GM12878 (cell line): ENCODE measurements around the gene MAFG. TPM values are rescaled to one million over a fixed set of nuclear protein-coding genes. Genes with fewer than 3 reads are reported as not detected.

Source experiments
- ATAC-seq: fragments of 200-7000 bp; cut with Tn5 transposase; 3 replicates; pipeline ENCODE4 v1.9.1; 2020; ENCODE audit warnings: mild to moderate bottlenecking, moderate library complexity
- BruUV-seq: library from RNA; stranded (reverse); fragments of 400-500 nt; replicated peaks from 2 replicates; lab custom pipeline; 2021; lab: Mats Ljungman, UMichigan
- CTCF ChIA-PET: fragments of 300-600 bp; sonication (Branson Sonifier 250); formaldehyde crosslinking; extraction: SDS; loops from one replicate; lab custom pipeline; 2021; ENCODE audit warnings: inconsistent platforms; lab: Yijun Ruan, JAX
- POLR2A ChIA-PET: fragments of 350-600 bp; formaldehyde crosslinking; extraction: SDS; loops from one replicate; lab custom pipeline; 2021; ENCODE audit warnings: inconsistent platforms; lab: Charles Lee
- RAD21 ChIA-PET: fragments of 300-600 bp; sonication (Branson Sonifier 250); formaldehyde crosslinking; loops from one replicate; lab custom pipeline; 2023; ENCODE audit warnings: antibody characterized with exemption; ENCODE audit not compliant: unreplicated experiment; lab: Charles Lee
- SMC1A ChIA-PET: fragments of 300-600 bp; sonication (Branson Sonifier 250); formaldehyde crosslinking; loops from one replicate; lab custom pipeline; 2023; ENCODE audit not compliant: unreplicated experiment, uncharacterized antibody; lab: Charles Lee
- DNase-seq: peaks from one replicate; pipeline ENCODE4 v3.0.0-alpha.2; 2011; ENCODE audit warnings: low read depth, low spot score
- FAIRE-seq: peaks from 3 replicates; lab custom pipeline; 2011; peaks lifted over from hg19 to GRCh38; lab: Jason Lieb, UNC
- H2AFZ ChIP-seq: 2 replicates; pipeline ENCODE4 v1.6.0; 2011; ENCODE audit warnings: low read depth, low read length, control low read depth; ENCODE audit not compliant: control insufficient read depth
- H3K27ac ChIP-seq: 2 replicates; pipeline ENCODE4 v1.5.1; 2011; ENCODE audit warnings: control low read depth; ENCODE audit not compliant: control insufficient read depth, insufficient read depth
- H3K27me3 ChIP-seq, 2 experiments: replicated peaks in 1 of 2; 2 replicates each; pipeline versions ENCODE4 v1.6.0 to v1.6.1; 2011; ENCODE audit warnings: low read length in 1 of 2; ENCODE audit not compliant: control insufficient read depth in 2 of 2, insufficient read depth in 2 of 2
- H3K36me3 ChIP-seq, 2 experiments: 2 replicates each; pipeline ENCODE4 v1.5.1; 2011; ENCODE audit warnings: low read length in 1 of 2; ENCODE audit not compliant: control insufficient read depth in 2 of 2, insufficient read depth in 2 of 2
- H3K4me1 ChIP-seq: 2 replicates; pipeline ENCODE4 v1.6.1; 2011; ENCODE audit warnings: mild to moderate bottlenecking, low read length, moderate library complexity, mixed read lengths; ENCODE audit not compliant: control insufficient read depth, insufficient read depth
- H3K4me2 ChIP-seq: 2 replicates; pipeline ENCODE4 v1.6.0; 2011; ENCODE audit warnings: control low read depth; ENCODE audit not compliant: control insufficient read depth, insufficient read depth
- H3K4me3 ChIP-seq: fragments of 200-600 bp; sonication (generic); 2 replicates; pipeline ENCODE4 v1.5.1; 2016
- H3K79me2 ChIP-seq: 2 replicates; pipeline ENCODE4 v1.6.0; 2011; ENCODE audit warnings: low read length; ENCODE audit not compliant: control insufficient read depth, insufficient read depth
- H3K9ac ChIP-seq: 2 replicates; pipeline ENCODE4 v1.8.0; 2011; ENCODE audit warnings: low read length, control low read depth, mixed read lengths; ENCODE audit not compliant: control insufficient read depth, insufficient read depth
- H3K9me3 ChIP-seq: replicated peaks from 3 replicates; pipeline ENCODE4 v1.5.1; 2011; ENCODE audit warnings: mild to moderate bottlenecking, low read length; ENCODE audit not compliant: control insufficient read depth, insufficient read depth
- H4K20me1 ChIP-seq: 2 replicates; pipeline ENCODE4 v1.6.0; 2011; ENCODE audit not compliant: control insufficient read depth, insufficient read depth
- BCL11A ChIP-seq: IDR thresholded peaks from 2 replicates; pipeline ENCODE4 v1.6.1; 2011; ENCODE audit warnings: low read depth, low read length
- BHLHE40 ChIP-seq, 2 experiments: fragments of 450-650 bp in 1 of 2; IDR thresholded peaks; 2 replicates each; pipeline ENCODE4 v1.6.1; 2011 to 2017; ENCODE audit warnings: low read depth in 2 of 2, borderline replicate concordance in 1 of 2, improper control_type of control experiment in 1 of 2, low read length in 1 of 2, mild to moderate bottlenecking in 1 of 2
- CEBPB ChIP-seq, 2 experiments: fragments of 150-350 bp in 1 of 2; IDR thresholded peaks; 2 replicates each; pipeline ENCODE4 v1.6.1; 2012 to 2014; ENCODE audit warnings: low read depth in 2 of 2, low read length in 2 of 2, borderline replicate concordance in 1 of 2, inconsistent platforms in 1 of 2
- EZH2 ChIP-seq: IDR thresholded peaks from 2 replicates; pipeline ENCODE4 v1.6.1; 2012; ENCODE audit warnings: low read depth, mild to moderate bottlenecking, control low read depth, inconsistent platforms, low read length, borderline replicate concordance; ENCODE audit not compliant: control insufficient read depth
- FOXK2 ChIP-seq: fragments of 450-650 bp; IDR thresholded peaks from 2 replicates; pipeline ENCODE4 v1.6.1; 2017; ENCODE audit warnings: mild to moderate bottlenecking, moderate library complexity
- GATAD2B ChIP-seq: fragments of 450-650 bp; conservative IDR thresholded peaks from 2 replicates; pipeline ENCODE4 v1.6.1; 2017; ENCODE audit warnings: low read depth, mild to moderate bottlenecking, moderate library complexity
- KAT2A ChIP-seq: conservative IDR thresholded peaks from 2 replicates; pipeline ENCODE4 v1.6.1; 2011; ENCODE audit warnings: low read depth, low read length; ENCODE audit not compliant: control insufficient read depth
- MYB ChIP-seq: fragments of 150-350 bp; IDR thresholded peaks from 2 replicates; pipeline ENCODE4 v1.6.1; 2014; ENCODE audit warnings: mild to moderate bottlenecking, low read depth, low read length, borderline replicate concordance
- NFYA ChIP-seq: IDR thresholded peaks from 2 replicates; pipeline ENCODE4 v1.6.1; 2011; ENCODE audit warnings: low read depth, mild to moderate bottlenecking, low read length, improper control_type of control experiment, borderline replicate concordance
- RAD51 ChIP-seq: fragments of 450-650 bp; IDR thresholded peaks from 2 replicates; pipeline ENCODE4 v1.6.1; 2016; ENCODE audit warnings: moderate library complexity, mild to moderate bottlenecking, inconsistent platforms
- SIX5 ChIP-seq: IDR thresholded peaks from 2 replicates; pipeline ENCODE4 v1.6.1; 2011; ENCODE audit warnings: mild to moderate bottlenecking, low read depth, low read length, moderate library complexity; ENCODE audit not compliant: severe bottlenecking
- SKIL ChIP-seq: fragments of 450-650 bp; IDR thresholded peaks from 2 replicates; pipeline ENCODE4 v1.6.1; 2017; ENCODE audit warnings: mild to moderate bottlenecking, low read depth, inconsistent platforms; ENCODE audit not compliant: poor library complexity, severe bottlenecking
- SREBF2 ChIP-seq: IDR thresholded peaks from 2 replicates; pipeline ENCODE4 v1.6.1; 2012; ENCODE audit warnings: mild to moderate bottlenecking, low read length
- TARDBP ChIP-seq: IDR thresholded peaks from 2 replicates; pipeline ENCODE4 v1.6.1; 2016; ENCODE audit warnings: borderline replicate concordance
- WRNIP1 ChIP-seq: IDR thresholded peaks from 2 replicates; pipeline ENCODE4 v1.6.1; 2011; ENCODE audit warnings: low read depth, low read length, improper control_type of control experiment, borderline replicate concordance
- ZNF24 ChIP-seq: fragments of 450-650 bp; IDR thresholded peaks from 2 replicates; pipeline ENCODE4 v1.6.1; 2017; ENCODE audit warnings: antibody characterized with exemption, mild to moderate bottlenecking
- WGBS: methylation state at CpG from one replicate; pipeline ENCODE4 v1.1.6; 2016; ENCODE audit warnings: low lambda C conversion rate; ENCODE audit not compliant: insufficient replicate concordance, insufficient coverage; ENCODE audit errors: missing lambda C conversion rate; 5-methylcytosine and 5-hydroxymethylcytosine counted together
- in situ Hi-C: fragments of 300-500 bp; cut with MboI; formaldehyde crosslinking; loops from 9 replicates; pipeline ENCODE4 v1.14.3; 2018; ENCODE audit warnings: mixed read lengths
- intact Hi-C: fragments of 100-400 bp; cut with micrococcal nuclease; formaldehyde crosslinking; loops from one replicate; pipeline ENCODE4 v1.14.2; 2022; ENCODE audit not compliant: unreplicated experiment
- polyA plus RNA-seq, 11 experiments: library from polyadenylated mRNA; depleted of rRNA in 4 of 11; unstranded in 6 of 11; stranded (reverse) in 5 of 11; fragments of >200 nt; fragmentation: Nextera tagmentation in 4 of 11; fragmentation: Illumina TruSeq in 1 of 11; extraction: Ambion mirVana in 4 of 11; extraction: Trizol in 1 of 11; gene quantifications; 1 replicate in 1 of 11; 2 replicates in 10 of 11; pipeline versions ENCODE4 v1.2.1 to v1.2.3, GENCODE V29; 2011 to 2016; ENCODE audit warnings: inconsistent platforms in 2 of 11, missing spikeins in 2 of 11, low read depth in 1 of 11
- total RNA-seq, 4 experiments: library from RNA; depleted of rRNA in 3 of 4; stranded (reverse); fragments of >200 nt in 3 of 4; fragmentation: Illumina TruSeq in 1 of 4; extraction: Trizol in 1 of 4; gene quantifications; 2 replicates each; pipeline versions ENCODE4 v1.2.1 to v1.2.3, GENCODE V29; 2013 to 2021
- TF ChIP-seq, protein P1 (sequence below): fragments of 450-650 bp; IDR thresholded peaks from 2 replicates; pipeline ENCODE4 v1.6.1; 2016; ENCODE audit warnings: mild to moderate bottlenecking
- TF ChIP-seq, protein P2 (sequence below): IDR thresholded peaks from 2 replicates; pipeline ENCODE4 v1.6.1; 2011; ENCODE audit warnings: borderline replicate concordance, low read depth, mild to moderate bottlenecking, moderate library complexity, low read length; ENCODE audit not compliant: insufficient read depth, poor library complexity, severe bottlenecking

The MAFG gene
- total and polyA plus RNA-seq, 10 of the 15 experiments (the other 5 are each of a cell fraction or from before 2014, with no cell fraction given): 0.48 to 20.1 (median 7.6) TPM

DNA sequence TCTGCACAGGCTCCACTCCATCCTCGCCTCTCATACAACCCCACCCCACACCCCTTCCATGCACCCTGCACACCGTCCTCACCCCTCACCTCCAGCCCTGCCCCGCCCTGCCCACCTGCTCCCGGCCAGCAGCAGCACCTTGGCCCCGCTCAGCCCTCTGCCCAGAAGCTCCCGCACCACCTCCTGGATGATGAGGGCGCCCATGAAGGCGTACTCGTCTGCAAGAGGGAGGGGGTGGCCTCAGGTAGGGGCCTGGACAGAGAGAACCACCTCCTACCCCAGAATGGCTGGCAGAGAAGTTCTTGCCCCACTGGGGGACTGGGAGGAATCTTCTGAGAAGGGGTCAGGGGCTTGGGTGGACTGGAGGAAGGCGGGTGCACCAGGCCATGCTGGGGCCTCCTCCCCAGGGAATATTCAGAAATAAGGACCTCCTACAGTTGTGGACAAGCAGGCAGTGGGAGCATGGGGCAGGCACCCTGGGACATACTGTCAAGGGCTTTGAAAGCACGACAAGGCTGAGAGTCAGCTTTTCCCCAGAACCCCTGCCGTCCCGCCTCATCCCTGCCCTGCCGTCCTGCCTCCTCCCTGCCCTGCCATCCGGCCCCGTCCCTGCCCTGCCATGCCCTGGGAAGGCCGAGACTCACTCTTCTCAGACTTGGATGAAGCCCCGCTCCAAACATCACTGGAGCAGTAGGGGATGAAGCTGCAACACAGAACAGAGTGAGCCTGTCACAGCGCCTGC is 30.3 kb upstream of the MAFG start:
- no TSS peak for BruUV-seq
- ChIA-PET RAD21 (no interaction called here), CTCF (no interaction called here), SMC1A (no interaction called here), POLR2A (no interaction called here)
- H3K4me1 ChIP-seq: no peaks in the 10 kb centered on the region
- H3K27me3 ChIP-seq: peaks cover 8 to 20% of the 10 kb centered on the region in 2 experiments
- no peak overlapping the region for H3K9ac ChIP-seq
- DNase-seq (no peak), FAIRE-seq (no peak), ATAC-seq (no peak)
- TF ChIP-seq KAT2A: no peak
- TF ChIP-seq BHLHE40 (IDR thresholded peaks at IDR 0.05; ENCODE audit: borderline replicate concordance in 1 of 2, low read depth in 2 of 2, low read length in 1 of 2): no peak
- no peak for TF ChIP-seq NFYA
- TF ChIP-seq TARDBP: no peak
- no peak for TF ChIP-seq BCL11A
- no peak for TF ChIP-seq WRNIP1
- no peak for TF ChIP-seq GATAD2B
- TF ChIP-seq CEBPB (IDR thresholded peaks at IDR 0.05; ENCODE audit: borderline replicate concordance in 1 of 2, low read depth in 2 of 2, low read length in 2 of 2): no peak
- no peak for TF ChIP-seq SKIL
- no peak for TF ChIP-seq ZNF24
- TF ChIP-seq MYB: no peak
- TF ChIP-seq SREBF2: no peak
- no peak for TF ChIP-seq SIX5
- TF ChIP-seq FOXK2: no peak
- TF ChIP-seq, protein P1, sequence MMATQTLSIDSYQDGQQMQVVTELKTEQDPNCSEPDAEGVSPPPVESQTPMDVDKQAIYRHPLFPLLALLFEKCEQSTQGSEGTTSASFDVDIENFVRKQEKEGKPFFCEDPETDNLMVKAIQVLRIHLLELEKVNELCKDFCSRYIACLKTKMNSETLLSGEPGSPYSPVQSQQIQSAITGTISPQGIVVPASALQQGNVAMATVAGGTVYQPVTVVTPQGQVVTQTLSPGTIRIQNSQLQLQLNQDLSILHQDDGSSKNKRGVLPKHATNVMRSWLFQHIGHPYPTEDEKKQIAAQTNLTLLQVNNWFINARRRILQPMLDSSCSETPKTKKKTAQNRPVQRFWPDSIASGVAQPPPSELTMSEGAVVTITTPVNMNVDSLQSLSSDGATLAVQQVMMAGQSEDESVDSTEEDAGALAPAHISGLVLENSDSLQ: no peak
- TF ChIP-seq, protein P2, sequence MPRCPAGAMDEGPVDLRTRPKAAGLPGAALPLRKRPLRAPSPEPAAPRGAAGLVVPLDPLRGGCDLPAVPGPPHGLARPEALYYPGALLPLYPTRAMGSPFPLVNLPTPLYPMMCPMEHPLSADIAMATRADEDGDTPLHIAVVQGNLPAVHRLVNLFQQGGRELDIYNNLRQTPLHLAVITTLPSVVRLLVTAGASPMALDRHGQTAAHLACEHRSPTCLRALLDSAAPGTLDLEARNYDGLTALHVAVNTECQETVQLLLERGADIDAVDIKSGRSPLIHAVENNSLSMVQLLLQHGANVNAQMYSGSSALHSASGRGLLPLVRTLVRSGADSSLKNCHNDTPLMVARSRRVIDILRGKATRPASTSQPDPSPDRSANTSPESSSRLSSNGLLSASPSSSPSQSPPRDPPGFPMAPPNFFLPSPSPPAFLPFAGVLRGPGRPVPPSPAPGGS: no peak
- TF ChIP-seq EZH2: no peak
- TF ChIP-seq RAD51: no peak
- H3K4me3 ChIP-seq: no peak overlapping the region
- no peak overlapping the region for H3K4me2 ChIP-seq
- no peaks in the 10 kb centered on the region for H3K79me2 ChIP-seq
- intact Hi-C loops: no loop called here
- 42% methylated on average over 18 of the region's 19 CpGs for WGBS
- no peak overlapping the region for H3K27ac ChIP-seq
- no peaks in the 10 kb centered on the region for H3K36me3 ChIP-seq
- no peaks in the 10 kb centered on the region for H3K9me3 ChIP-seq
- in situ Hi-C loops: no loop called here
- H2AFZ ChIP-seq: no peak overlapping the region
- H4K20me1 ChIP-seq: no peaks in the 10 kb centered on the region
